GM12892 (cell line): ENCODE measurements around the gene CDK11A.

Experiments used
- DNase-seq: peaks from one replicate; pipeline ENCODE4 v3.0.0; 2011; ENCODE audit not compliant: insufficient read length
- FAIRE-seq: peaks from 2 replicates; lab custom pipeline; 2011; peaks lifted over from hg19 to GRCh38; lab: Jason Lieb, UNC
- POLR2A ChIP-seq: IDR thresholded peaks from 2 replicates; pipeline ENCODE4 v1.6.1; 2011; ENCODE audit warnings: low read depth, low read length, control low read depth
- POLR2AphosphoS5 ChIP-seq: IDR thresholded peaks from 2 replicates; pipeline ENCODE4 v1.6.1; 2011; ENCODE audit warnings: low read depth, low read length, control low read depth
- TAF1 ChIP-seq: IDR thresholded peaks from 2 replicates; pipeline ENCODE4 v1.6.1; 2011; ENCODE audit warnings: low read depth, mild to moderate bottlenecking, control low read depth, low read length, borderline replicate concordance

CDK11A gene

GRCh38 chr1:1759456-1760344 lies 35.5 kb upstream of the CDK11A start:
- no peak for DNase-seq
- no peak for TF ChIP-seq POLR2A
- TF ChIP-seq POLR2AphosphoS5, result no peak
- TF ChIP-seq TAF1, result no peak
- no peak for FAIRE-seq

GRCh38 chr1:1758692-1759455 lies 34.7 kb upstream of the CDK11A start:
- TF ChIP-seq TAF1 (no peak), POLR2AphosphoS5 (no peak), POLR2A (no peak)
- no peak for DNase-seq
- FAIRE-seq, result no peak

DNA sequence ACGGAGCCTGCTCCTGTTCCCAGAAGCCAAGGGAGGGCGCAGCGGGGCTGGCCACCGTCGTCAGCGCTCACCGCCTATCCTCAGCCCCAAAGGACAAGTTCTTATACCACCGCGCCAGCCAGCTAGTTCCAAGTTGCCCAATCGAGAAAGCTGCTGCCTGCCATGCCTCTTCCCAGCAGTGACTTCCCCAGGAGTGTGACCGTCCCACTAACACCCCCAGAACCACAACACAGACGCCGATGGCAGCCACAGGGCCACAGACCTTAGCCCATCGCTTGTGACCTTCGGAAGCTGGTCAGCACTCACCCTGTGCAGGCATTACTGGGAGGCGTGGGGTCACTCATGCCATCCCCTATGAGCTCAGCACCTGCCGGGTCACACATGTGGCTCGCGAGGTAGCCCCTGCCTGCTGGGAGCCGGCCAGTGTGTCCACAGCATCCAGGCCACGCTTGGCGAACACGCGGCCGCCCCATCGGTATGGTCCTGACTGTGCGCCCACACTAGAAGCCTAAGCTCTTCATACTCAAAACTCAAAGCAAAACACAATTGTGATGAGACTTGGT lies 34.0 kb upstream of the CDK11A start:
- DNase-seq, result no peak
- no peak for TF ChIP-seq POLR2AphosphoS5
- no peak for TF ChIP-seq TAF1
- TF ChIP-seq POLR2A, result no peak
- no peak for FAIRE-seq

GRCh38 chr1:1757422-1758058 lies 33.4 kb upstream of the CDK11A start:
- FAIRE-seq, result no peak
- no peak for DNase-seq
- TF ChIP-seq TAF1, result no peak
- TF ChIP-seq POLR2A, result no peak
- TF ChIP-seq POLR2AphosphoS5, result no peak

GRCh38 chr1:1756661-1757421 lies 32.7 kb upstream of the CDK11A start:
- no peak for DNase-seq
- TF ChIP-seq TAF1, result no peak
- no peak for TF ChIP-seq POLR2A
- no peak for TF ChIP-seq POLR2AphosphoS5
- no peak for FAIRE-seq

- DNase-seq (no peak), FAIRE-seq (no peak)
- TF ChIP-seq POLR2AphosphoS5 (no peak), TAF1 (no peak), POLR2A (no peak)
Observed at GRCh38 chr1:1755852-1756251, 31.7 kb upstream of the CDK11A start.

DNA sequence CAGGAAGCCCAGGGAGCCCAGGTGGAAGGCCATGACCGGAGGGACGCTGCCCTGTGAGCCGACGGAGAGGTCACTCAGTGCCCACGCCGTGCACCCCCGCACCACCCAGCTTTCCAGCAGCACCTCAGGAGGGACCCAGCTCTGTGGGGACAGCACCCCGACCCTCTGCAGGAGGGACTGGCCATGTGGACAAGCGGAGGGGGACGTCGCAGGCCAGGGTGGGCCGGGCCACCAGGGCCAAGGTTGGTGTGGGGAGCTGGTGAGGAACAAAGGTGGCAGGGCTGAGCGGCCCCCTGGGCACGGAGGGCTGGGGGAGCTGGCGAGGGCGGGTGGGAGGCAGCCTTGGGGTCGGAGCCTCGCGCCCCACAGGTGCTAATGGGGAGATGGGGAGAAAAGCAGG lies 31.3 kb upstream of the CDK11A start:
- no peak for DNase-seq
- no peak for FAIRE-seq

DNA sequence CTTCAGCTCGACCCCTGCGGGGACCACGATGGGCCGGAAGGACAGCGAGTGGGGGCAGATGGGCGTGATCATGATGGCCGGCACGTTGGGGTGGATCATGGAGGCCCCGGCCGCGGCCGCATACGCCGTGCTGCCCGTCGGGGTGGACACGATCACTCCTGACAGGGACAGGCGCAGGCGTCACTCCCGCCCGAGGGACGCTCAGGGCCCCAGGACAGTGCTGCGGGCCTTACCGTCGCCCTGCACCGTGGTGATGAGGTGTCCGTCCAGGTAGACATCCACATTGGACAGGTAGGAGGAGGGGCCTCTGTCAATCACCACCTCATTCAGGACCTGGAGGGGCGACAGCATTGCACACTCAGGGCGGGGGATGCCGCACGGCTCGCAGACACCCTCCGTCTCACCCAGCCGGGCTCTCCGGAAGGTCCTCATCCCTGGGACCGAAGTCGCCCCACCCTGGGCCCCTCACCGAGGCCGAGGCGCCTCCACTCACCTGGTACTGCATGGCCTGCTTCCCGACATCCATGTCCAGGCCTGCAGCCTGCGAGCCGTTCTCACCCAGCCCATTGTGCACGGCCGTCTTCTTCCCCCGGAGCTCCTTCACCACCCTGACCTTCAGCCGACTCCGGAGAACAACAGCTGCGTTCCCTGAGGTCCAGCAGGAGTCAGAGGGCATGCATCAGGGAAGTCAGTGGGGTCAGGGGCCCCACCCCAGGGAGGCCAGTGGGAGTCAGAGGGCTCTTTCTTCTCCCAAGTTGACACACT lies 30.1 kb upstream of the CDK11A start:
- no peak for FAIRE-seq
- no peak for TF ChIP-seq TAF1
- no peak for TF ChIP-seq POLR2AphosphoS5
- no peak for TF ChIP-seq POLR2A
- DNase-seq, result no peak

More for the DNA sequence above, 31.3 kb upstream of the CDK11A start:
- no peak for TF ChIP-seq TAF1
- TF ChIP-seq POLR2AphosphoS5, result no peak
- TF ChIP-seq POLR2A, result no peak

DNA sequence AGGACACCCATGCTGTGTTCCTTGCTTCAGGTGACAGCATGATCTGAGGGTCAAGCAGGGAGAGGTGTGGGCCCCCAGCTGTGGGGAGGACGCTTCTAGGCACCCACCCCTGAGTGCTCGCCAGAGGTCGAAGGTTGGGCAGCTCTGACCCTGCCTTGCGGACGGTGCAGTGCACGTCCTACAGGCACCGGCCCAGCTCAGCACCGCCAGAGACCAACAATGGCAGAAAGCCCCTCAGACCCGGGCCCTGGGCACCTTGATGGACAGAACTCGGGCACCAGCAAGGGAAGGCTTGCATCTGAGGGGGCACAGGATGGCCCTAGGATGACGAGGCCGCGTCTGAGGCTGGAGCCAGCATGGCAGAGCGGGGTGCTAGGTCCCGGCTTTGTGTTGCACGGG lies 29.4 kb upstream of the CDK11A start:
- FAIRE-seq (no peak), DNase-seq (no peak)
- TF ChIP-seq POLR2A (no peak), POLR2AphosphoS5 (no peak), TAF1 (no peak)

- DNase-seq (no peak), FAIRE-seq (no peak)
- TF ChIP-seq TAF1 (no peak), POLR2AphosphoS5 (no peak), POLR2A (no peak)
Observed at GRCh38 chr1:1752636-1753606, 28.8 kb upstream of the CDK11A start.
